Dendritic cell treated with granulocyte-macrophage colony-stimulating factor and Interleukin-4, amounts not matched to agents 40 ng/mL and 50 ng/mL, for 4 days (primary cell): ENCODE data around the gene HHIP.

Experiments
- H3K27ac Mint-ChIP-seq: one replicate; pipeline ENCODE4 v1.8.0; 2022; ENCODE audit warnings: mild to moderate bottlenecking, mixed read lengths
- H3K27me3 Mint-ChIP-seq: one replicate; pipeline ENCODE4 v1.8.0; 2022; ENCODE audit warnings: mild to moderate bottlenecking, mixed read lengths
- H3K36me3 Mint-ChIP-seq: one replicate; pipeline ENCODE4 v1.8.0; 2022; ENCODE audit warnings: low read depth, mixed read lengths
- H3K4me1 Mint-ChIP-seq: one replicate; pipeline ENCODE4 v1.8.0; 2022; ENCODE audit warnings: low read depth, mixed read lengths
- H3K4me3 Mint-ChIP-seq: one replicate; pipeline ENCODE4 v1.8.0; 2022; ENCODE audit warnings: mild to moderate bottlenecking, moderate library complexity, mixed read lengths
- H3K9me3 Mint-ChIP-seq: one replicate; pipeline ENCODE4 v1.8.0; 2022; ENCODE audit warnings: mixed read lengths
- intact Hi-C: fragments of 100-400 bp; cut with micrococcal nuclease; formaldehyde crosslinking; loops from one replicate; pipeline ENCODE4 v1.15.0; 2022

Gene HHIP

DNA sequence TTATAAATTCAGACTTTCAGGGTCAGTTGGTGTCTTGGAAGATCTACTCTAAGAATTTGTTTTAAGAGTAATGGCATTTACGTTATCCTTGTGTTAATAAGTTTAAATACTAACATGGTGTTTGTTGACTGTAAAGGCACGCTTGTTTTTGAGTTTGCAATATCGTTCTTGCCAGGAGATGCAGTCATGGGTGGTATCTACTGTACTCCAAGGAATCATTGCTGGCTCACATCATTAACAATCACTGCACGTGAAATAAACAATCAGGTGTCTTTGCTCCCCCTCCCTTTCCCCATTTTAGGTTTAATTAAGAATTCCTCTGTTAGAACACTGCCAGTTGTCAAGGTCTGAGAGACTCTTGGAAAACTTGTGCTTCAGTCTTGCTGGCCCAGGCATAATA lies 1.6 kb downstream of the HHIP start:
- H3K27ac Mint-ChIP-seq: no peak overlapping the region
- no peaks in the 10 kb centered on the region for H3K36me3 Mint-ChIP-seq
- intact Hi-C loops: no loop called here
- H3K27me3 Mint-ChIP-seq: peaks cover 43% of the 10 kb centered on the region
- peaks cover 20% of the 10 kb centered on the region for H3K4me1 Mint-ChIP-seq
- no peak overlapping the region for H3K4me3 Mint-ChIP-seq
- no peaks in the 10 kb centered on the region for H3K9me3 Mint-ChIP-seq

GRCh38 chr4:144648042-144648441 lies 2.1 kb downstream of the HHIP start:
- peaks cover 43% of the 10 kb centered on the region for H3K27me3 Mint-ChIP-seq
- no peak overlapping the region for H3K4me3 Mint-ChIP-seq
- peaks cover 20% of the 10 kb centered on the region for H3K4me1 Mint-ChIP-seq
- H3K36me3 Mint-ChIP-seq: no peaks in the 10 kb centered on the region
- intact Hi-C loops: no loop called here
- H3K9me3 Mint-ChIP-seq: no peaks in the 10 kb centered on the region
- H3K27ac Mint-ChIP-seq: no peak overlapping the region

- Mint-ChIP-seq H3K36me3 (no peaks in the 10 kb centered on the region), H3K27me3 (peaks cover 41% of the 10 kb centered on the region), H3K27ac (no peak overlapping the region), H3K9me3 (no peaks in the 10 kb centered on the region), H3K4me3 (no peak overlapping the region), H3K4me1 (peaks cover 20% of the 10 kb centered on the region)
- intact Hi-C loops: no loop called here
These were observed 3.7 kb downstream of the HHIP start for GRCh38 chr4:144649646-144650045.

- no peak overlapping the region for H3K27ac Mint-ChIP-seq
- no peak overlapping the region for H3K4me3 Mint-ChIP-seq
- H3K27me3 Mint-ChIP-seq: peaks cover 32% of the 10 kb centered on the region
- H3K36me3 Mint-ChIP-seq: no peaks in the 10 kb centered on the region
- peaks cover 20% of the 10 kb centered on the region for H3K4me1 Mint-ChIP-seq
- H3K9me3 Mint-ChIP-seq: no peaks in the 10 kb centered on the region
- intact Hi-C loops: no loop called here
These were observed 4.5 kb downstream of the HHIP start for GRCh38 chr4:144650311-144651005.

- peaks cover 4% of the 10 kb centered on the region for H3K27me3 Mint-ChIP-seq
- H3K9me3 Mint-ChIP-seq: no peaks in the 10 kb centered on the region
- H3K4me1 Mint-ChIP-seq: no peaks in the 10 kb centered on the region
- H3K4me3 Mint-ChIP-seq: no peak overlapping the region
- no peaks in the 10 kb centered on the region for H3K36me3 Mint-ChIP-seq
- no peak overlapping the region for H3K27ac Mint-ChIP-seq
- intact Hi-C loops: no loop called here
These were observed 8.0 kb downstream of the HHIP start for GRCh38 chr4:144653781-144654545.

- H3K36me3 Mint-ChIP-seq: no peaks in the 10 kb centered on the region
- no peaks in the 10 kb centered on the region for H3K9me3 Mint-ChIP-seq
- H3K27ac Mint-ChIP-seq: no peak overlapping the region
- H3K4me3 Mint-ChIP-seq: no peak overlapping the region
- H3K27me3 Mint-ChIP-seq: no peaks in the 10 kb centered on the region
- H3K4me1 Mint-ChIP-seq: no peaks in the 10 kb centered on the region
- intact Hi-C loops: no loop called here
These were observed 9.5 kb downstream of the HHIP start for GRCh38 chr4:144655491-144655890.

GRCh38 chr4:144656850-144657249 lies 10.9 kb downstream of the HHIP start:
- H3K4me1 Mint-ChIP-seq: no peaks in the 10 kb centered on the region
- H3K9me3 Mint-ChIP-seq: no peaks in the 10 kb centered on the region
- H3K27ac Mint-ChIP-seq: no peak overlapping the region
- no peaks in the 10 kb centered on the region for H3K36me3 Mint-ChIP-seq
- no peaks in the 10 kb centered on the region for H3K27me3 Mint-ChIP-seq
- H3K4me3 Mint-ChIP-seq: no peak overlapping the region
- intact Hi-C loops: no loop called here

DNA sequence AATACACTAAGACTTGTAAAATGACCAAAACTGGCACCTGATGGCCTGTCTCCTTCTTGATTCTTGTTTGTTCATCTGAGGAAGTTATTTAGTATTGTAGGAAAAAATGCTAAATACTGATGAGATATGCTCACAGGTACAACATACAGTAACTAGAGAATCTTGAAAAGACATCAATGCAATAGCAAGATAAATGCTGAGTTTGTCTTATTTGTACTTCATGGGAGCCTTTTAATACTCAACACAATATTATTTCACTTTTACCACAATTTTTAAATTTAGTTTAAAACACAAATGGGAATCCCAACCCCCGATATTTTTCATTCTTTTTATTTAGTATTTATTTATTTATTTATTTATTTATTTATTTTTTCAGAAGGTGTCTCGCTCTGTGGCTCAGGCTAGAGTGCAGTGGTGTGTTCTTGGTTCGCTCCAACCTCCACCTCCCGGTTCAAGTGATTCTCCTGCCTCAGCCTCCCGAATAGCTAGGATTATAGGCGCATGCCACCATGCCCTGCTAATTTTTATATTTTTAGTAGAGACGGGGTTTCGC lies 12.1 kb downstream of the HHIP start:
- H3K27ac Mint-ChIP-seq: no peak overlapping the region
- H3K4me1 Mint-ChIP-seq: no peaks in the 10 kb centered on the region
- H3K27me3 Mint-ChIP-seq: no peaks in the 10 kb centered on the region
- H3K9me3 Mint-ChIP-seq: no peaks in the 10 kb centered on the region
- H3K4me3 Mint-ChIP-seq: no peak overlapping the region
- intact Hi-C loops: no loop called here
- no peaks in the 10 kb centered on the region for H3K36me3 Mint-ChIP-seq

DNA sequence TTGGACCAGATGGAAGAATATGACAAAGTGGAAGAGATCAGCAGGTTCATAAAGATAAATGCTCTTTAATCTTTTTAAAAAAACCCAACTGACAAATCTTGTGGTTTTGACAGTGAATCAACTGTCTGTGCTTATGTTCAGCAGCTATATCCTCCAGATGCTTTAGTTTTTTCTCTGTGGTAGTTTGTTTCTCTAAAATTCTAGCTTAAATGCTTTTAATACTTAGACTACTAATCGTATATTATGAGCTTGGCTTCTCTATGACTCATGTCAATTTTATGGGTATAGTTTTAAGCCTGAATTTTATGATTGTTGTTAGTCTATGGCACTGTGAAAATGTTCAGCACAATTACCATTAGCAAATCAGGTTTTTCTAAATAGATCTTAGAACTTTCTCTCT lies 12.9 kb downstream of the HHIP start:
- intact Hi-C loops: no loop called here
- no peak overlapping the region for H3K27ac Mint-ChIP-seq
- H3K4me3 Mint-ChIP-seq: no peak overlapping the region
- no peaks in the 10 kb centered on the region for H3K4me1 Mint-ChIP-seq
- no peaks in the 10 kb centered on the region for H3K27me3 Mint-ChIP-seq
- no peaks in the 10 kb centered on the region for H3K36me3 Mint-ChIP-seq
- H3K9me3 Mint-ChIP-seq: no peaks in the 10 kb centered on the region

- Mint-ChIP-seq H3K27me3 (no peaks in the 10 kb centered on the region), H3K4me3 (no peak overlapping the region), H3K36me3 (no peaks in the 10 kb centered on the region), H3K9me3 (no peaks in the 10 kb centered on the region), H3K27ac (no peak overlapping the region), H3K4me1 (no peaks in the 10 kb centered on the region)
- intact Hi-C loops: no loop called here
These were observed 13.5 kb downstream of the HHIP start for GRCh38 chr4:144659447-144659846.

- no peaks in the 10 kb centered on the region for H3K4me1 Mint-ChIP-seq
- H3K4me3 Mint-ChIP-seq: no peak overlapping the region
- intact Hi-C loops: no loop called here
- no peak overlapping the region for H3K27ac Mint-ChIP-seq
- no peaks in the 10 kb centered on the region for H3K36me3 Mint-ChIP-seq
- no peaks in the 10 kb centered on the region for H3K27me3 Mint-ChIP-seq
- no peaks in the 10 kb centered on the region for H3K9me3 Mint-ChIP-seq
These were observed 18.0 kb downstream of the HHIP start for GRCh38 chr4:144663834-144664475.

GRCh38 chr4:144666539-144667175 lies 20.7 kb downstream of the HHIP start:
- Mint-ChIP-seq H3K36me3 (no peaks in the 10 kb centered on the region), H3K9me3 (no peaks in the 10 kb centered on the region), H3K27ac (no peak overlapping the region), H3K27me3 (no peaks in the 10 kb centered on the region), H3K4me3 (no peak overlapping the region), H3K4me1 (no peaks in the 10 kb centered on the region)
- intact Hi-C loops: no loop called here

DNA sequence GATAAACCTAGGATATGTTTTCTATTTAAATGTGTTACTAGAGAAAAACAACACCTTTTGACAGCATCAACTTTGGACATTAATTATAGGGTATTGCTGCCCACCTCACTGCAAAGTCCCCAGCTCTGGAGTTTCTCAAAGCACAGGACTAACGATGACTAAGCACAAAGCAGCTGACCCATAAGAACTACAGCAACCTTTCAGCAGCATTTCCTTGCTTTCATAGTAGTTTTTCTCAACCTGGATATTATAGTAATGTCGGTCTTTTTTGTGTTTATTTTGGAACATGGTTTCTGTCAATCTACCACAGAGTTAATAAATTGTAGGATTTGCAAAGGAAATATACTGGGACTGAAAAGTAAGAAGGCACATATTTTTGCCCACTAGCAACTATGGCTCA lies 21.5 kb downstream of the HHIP start:
- Mint-ChIP-seq H3K4me3 (no peak overlapping the region), H3K4me1 (no peaks in the 10 kb centered on the region), H3K9me3 (no peaks in the 10 kb centered on the region), H3K36me3 (no peaks in the 10 kb centered on the region), H3K27ac (no peak overlapping the region), H3K27me3 (no peaks in the 10 kb centered on the region)
- intact Hi-C loops: no loop called here

DNA sequence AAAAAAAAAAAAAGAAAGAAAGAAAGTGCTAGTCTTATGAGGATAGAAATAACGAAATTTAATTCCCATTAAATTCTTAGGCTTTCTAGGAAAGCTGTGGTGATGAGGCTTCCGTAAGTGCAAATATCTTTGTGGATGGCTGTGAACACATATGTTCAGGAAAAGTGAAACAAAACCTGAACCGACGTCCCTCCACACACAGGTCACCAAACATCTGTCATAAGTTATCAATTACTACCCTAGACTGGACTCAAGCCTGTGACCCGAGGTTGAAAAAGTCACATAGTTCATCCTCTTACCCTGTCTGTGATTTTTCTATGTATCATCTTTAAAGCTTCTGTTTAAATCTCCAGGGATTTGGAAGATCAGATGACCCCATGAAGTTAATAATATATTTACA lies 24.8 kb downstream of the HHIP start:
- intact Hi-C loops: no loop called here
- no peak overlapping the region for H3K4me3 Mint-ChIP-seq
- no peak overlapping the region for H3K27ac Mint-ChIP-seq
- no peaks in the 10 kb centered on the region for H3K9me3 Mint-ChIP-seq
- no peaks in the 10 kb centered on the region for H3K36me3 Mint-ChIP-seq
- H3K27me3 Mint-ChIP-seq: no peaks in the 10 kb centered on the region
- H3K4me1 Mint-ChIP-seq: no peaks in the 10 kb centered on the region
